ENCODE results near the gene ADGRG3.

DNA sequence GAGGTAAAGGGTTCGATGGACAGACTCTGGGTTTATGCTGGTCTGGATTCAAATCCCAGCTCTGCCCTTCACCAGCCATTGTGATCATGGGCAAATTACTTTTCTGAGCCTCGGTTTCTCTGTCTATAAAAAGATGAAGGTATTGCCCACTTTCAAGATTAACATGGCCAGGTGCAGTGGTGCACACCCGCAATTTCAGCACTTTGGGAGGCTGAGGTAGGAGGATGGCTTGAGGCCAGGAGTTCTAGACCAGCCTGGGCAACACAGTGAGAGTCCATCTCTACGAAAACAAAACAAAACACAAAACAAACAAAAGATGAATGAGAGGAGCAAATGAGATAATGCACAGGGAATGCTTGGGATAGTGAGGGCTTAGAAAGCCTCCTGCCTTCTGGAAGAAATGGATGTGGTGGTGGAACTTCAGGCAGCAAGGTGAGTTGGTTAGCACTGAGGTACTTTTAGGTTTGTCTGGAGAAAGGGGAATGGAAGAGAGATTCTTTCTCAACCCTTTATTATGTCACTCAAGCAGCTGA lies 8.5 kb downstream of the ADGRG3 start:
- TF ChIP-seq POLR2AphosphoS5 (IDR thresholded peaks at IDR 0.05; ENCODE audit: low read depth) (no peak), CTCF (IDR thresholded peaks at IDR 0.05; ENCODE audit: insufficient read depth, low read length) (no peak), REST (IDR thresholded peaks at IDR 0.05; ENCODE audit: insufficient replicate concordance, low read depth) (no peak), GABPA (IDR thresholded peaks at IDR 0.05; ENCODE audit: low read depth) (no peak)
